GM18502 (cell line): Measurements from ENCODE around the gene BBLN.

Source experiments
- ATAC-seq: cut with Tn5 transposase; IDR thresholded peaks from one replicate; pipeline ENCODE4 v1.9.1; 2021; ENCODE audit warnings: mild to moderate bottlenecking; ENCODE audit not compliant: unreplicated experiment, poor library complexity

BBLN gene

GRCh38 chr9:128206916-128207910 lies 47.1 kb downstream of the BBLN start:
- ATAC-seq = no peak

- no peak for ATAC-seq
Measured at GRCh38 chr9:128208386-128208785, 48.3 kb downstream of the BBLN start.

- ATAC-seq = no peak
Measured at GRCh38 chr9:128208946-128209669, 49.0 kb downstream of the BBLN start.

- ATAC-seq = no peak
Measured at GRCh38 chr9:128211186-128211980, 51.3 kb downstream of the BBLN start.

- ATAC-seq = no peak
Measured at GRCh38 chr9:128211981-128212281, 51.9 kb downstream of the BBLN start.
